OCI-LY3 (cell line): ENCODE results near the gene SMCHD1.

Experiments
- EZH2phosphoT487 ChIP-seq: fragments of 200-600 bp; shearing (Covaris generic); IDR thresholded peaks from 2 replicates; pipeline ENCODE4 v1.6.1; 2018; ENCODE audit warnings: antibody characterized with exemption, mixed run types, low read depth
- TF ChIP-seq, protein P1 (sequence below): fragments of 200-600, 300-600 bp; sonication (generic); IDR thresholded peaks from 2 replicates; pipeline ENCODE4 v1.5.1; 2014; ENCODE audit warnings: antibody characterized with exemption, low read length, low read depth

DNA sequence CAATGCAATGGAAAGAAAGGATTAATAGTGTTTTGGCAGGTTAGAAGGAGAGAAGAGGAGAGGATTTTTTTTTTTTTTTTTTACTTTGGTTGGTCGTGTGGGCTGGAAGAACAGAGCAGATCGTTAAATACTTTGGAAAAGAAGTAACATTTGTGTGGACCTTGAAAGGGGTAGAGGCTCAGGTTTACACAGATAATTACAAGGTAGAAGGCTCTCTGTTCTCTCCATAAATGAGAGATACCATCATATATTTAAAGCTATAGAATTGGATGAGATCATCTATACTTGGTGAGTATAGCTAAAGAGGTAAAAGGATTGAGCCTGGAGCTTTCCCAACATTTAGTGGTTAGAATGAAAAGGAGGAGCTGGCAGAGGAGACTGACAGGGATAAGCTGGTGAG is 49.0 kb downstream of the SMCHD1 start:
- TF ChIP-seq, protein P1, sequence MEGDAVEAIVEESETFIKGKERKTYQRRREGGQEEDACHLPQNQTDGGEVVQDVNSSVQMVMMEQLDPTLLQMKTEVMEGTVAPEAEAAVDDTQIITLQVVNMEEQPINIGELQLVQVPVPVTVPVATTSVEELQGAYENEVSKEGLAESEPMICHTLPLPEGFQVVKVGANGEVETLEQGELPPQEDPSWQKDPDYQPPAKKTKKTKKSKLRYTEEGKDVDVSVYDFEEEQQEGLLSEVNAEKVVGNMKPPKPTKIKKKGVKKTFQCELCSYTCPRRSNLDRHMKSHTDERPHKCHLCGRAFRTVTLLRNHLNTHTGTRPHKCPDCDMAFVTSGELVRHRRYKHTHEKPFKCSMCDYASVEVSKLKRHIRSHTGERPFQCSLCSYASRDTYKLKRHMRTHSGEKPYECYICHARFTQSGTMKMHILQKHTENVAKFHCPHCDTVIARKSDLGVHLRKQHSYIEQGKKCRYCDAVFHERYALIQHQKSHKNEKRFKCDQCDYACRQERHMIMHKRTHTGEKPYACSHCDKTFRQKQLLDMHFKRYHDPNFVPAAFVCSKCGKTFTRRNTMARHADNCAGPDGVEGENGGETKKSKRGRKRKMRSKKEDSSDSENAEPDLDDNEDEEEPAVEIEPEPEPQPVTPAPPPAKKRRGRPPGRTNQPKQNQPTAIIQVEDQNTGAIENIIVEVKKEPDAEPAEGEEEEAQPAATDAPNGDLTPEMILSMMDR: no peak
- no peak for TF ChIP-seq EZH2phosphoT487
